Large intestine (tissue), 3 donors: ENCODE measurements around the gene PTP4A2. TPM values are rescaled to one million over a fixed set of nuclear protein-coding genes. Genes with fewer than 3 reads are reported as not detected.
"Not testable (repeated sequence)": the region's sequence is repeated elsewhere in the genome, so short reads cannot be mapped to it uniquely, and the experiment has no call there.

Source experiments
- DNase-seq, 2 donors: peaks; one replicate each; pipeline versions ENCODE4 v3.0.0 to v3.0.0-alpha.2; 2013
- H3K27ac ChIP-seq: one replicate; pipeline ENCODE4 v1.5.1; 2013; ENCODE audit warnings: low read length
- H3K27me3 ChIP-seq: 2 replicates; pipeline ENCODE4 v1.6.1; 2013; ENCODE audit warnings: low read length; ENCODE audit not compliant: control insufficient read depth, insufficient read depth
- H3K36me3 ChIP-seq: 2 replicates; pipeline ENCODE4 v1.6.1; 2013; ENCODE audit warnings: low read length; ENCODE audit not compliant: control insufficient read depth, insufficient read depth
- H3K4me1 ChIP-seq: one replicate; pipeline ENCODE4 v1.6.1; 2013; ENCODE audit warnings: low read length; ENCODE audit not compliant: control insufficient read depth, insufficient read depth
- H3K4me3 ChIP-seq: one replicate; pipeline ENCODE4 v1.5.1; 2013; ENCODE audit warnings: low read length
- H3K9me3 ChIP-seq: one replicate; pipeline ENCODE4 v1.6.1; 2013; ENCODE audit warnings: mild to moderate bottlenecking, low read depth, low read length, moderate library complexity; ENCODE audit not compliant: control insufficient read depth
- WGBS: methylation state at CpG from one replicate; pipeline ENCODE4 v1.1.5; 2013; ENCODE audit warnings: low lambda C conversion rate; ENCODE audit not compliant: insufficient coverage; 5-methylcytosine and 5-hydroxymethylcytosine counted together
- polyA plus RNA-seq: library from polyadenylated mRNA; unstranded; fragments of 120-200 nt; gene quantifications from one replicate; pipeline ENCODE4 v1.2.1, GENCODE V29; 2013

The PTP4A2 gene
- polyA plus RNA-seq, 1 donor, result 188 TPM

DNA sequence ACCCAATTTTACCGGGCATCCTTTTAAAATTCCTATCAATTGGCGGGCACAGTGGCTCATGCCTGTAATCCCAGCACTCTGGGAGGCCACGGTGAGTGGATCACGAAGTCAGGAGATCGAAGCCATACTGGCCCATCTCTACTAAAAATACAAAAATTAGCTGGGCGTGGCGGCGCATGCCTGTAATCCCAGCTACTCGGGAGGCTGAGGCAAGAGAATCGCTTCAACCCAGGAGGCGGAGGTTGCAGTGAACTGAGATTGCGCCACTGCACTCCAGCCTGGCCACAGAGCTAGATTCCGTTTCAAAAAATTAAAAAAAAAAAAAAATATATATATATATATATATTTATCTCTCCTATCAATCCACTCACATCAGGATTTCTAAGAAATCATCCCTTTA is 12.3 kb downstream of the PTP4A2 start:
- H3K27ac ChIP-seq, H3K27me3 ChIP-seq, H3K9me3 ChIP-seq, H3K4me3 ChIP-seq, DNase-seq, H3K36me3 ChIP-seq: not testable (repeated sequence)
- H3K4me1 ChIP-seq, result peaks cover 29% of the 10 kb centered on the region
- 80% methylated on average over 1 of the region's 13 CpGs for WGBS

DNA sequence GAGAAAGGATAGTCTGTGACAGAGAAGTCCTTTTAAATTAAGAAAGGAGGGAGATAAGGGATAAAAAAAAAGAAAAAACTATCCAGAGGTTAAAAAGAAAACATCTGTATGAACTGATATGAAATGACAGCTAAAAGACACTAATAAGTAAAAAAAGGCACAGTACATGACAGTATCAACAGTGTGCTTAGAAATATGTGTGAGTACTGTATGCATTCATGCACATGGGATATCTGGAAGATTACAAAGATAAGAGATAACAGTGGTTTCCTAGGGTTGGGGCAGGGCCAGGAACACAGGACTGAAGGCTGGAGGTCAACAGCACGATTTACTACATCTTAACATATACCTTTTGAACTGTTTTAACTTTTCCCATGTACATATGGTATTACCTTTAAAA is 13.3 kb downstream of the PTP4A2 start:
- H3K4me3 ChIP-seq, result no peak overlapping the region
- DNase-seq, result peak in 1 of 2 donors; percentile 23
- no peaks in the 10 kb centered on the region for H3K9me3 ChIP-seq
- H3K36me3 ChIP-seq, result no peaks in the 10 kb centered on the region
- WGBS, result no CpG with 5 or more reads among the region's 1 CpG
- H3K27ac ChIP-seq, result peak overlapping the region; percentile 20
- H3K4me1 ChIP-seq, result peaks cover 31% of the 10 kb centered on the region
- no peaks in the 10 kb centered on the region for H3K27me3 ChIP-seq

DNA sequence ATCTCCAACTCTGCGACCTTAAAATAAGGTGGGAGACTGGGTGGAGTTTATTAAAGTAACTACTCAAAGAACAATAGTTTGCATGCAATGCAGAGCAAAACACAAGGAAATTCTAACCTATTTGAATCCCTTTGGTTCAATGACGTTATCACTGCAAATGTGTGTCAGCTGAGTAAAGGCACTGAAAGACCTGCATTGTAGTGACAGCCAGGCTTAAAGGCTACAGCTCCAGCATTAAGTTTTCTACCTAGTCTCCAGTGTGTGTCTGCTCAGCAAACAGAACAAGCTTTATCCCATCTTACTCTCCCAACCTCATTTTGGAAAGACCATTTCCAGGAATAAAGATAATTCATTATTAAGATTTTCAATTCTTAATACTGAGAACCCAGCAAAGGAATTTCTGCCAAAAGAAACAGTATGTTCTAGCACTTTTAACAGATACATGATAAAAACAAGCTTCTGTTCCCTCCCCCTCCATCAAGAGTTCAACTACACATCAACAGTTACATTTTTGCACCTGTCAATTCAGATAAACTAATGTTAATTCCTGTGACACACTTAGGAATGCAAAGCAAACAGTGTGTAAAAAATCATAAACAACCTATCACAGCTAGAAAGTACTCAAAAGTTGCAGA is 14.2 kb downstream of the PTP4A2 start:
- Histone ChIP-seq H3K4me1 (peaks cover 31% of the 10 kb centered on the region), H3K27ac (no peak overlapping the region), H3K27me3 (no peaks in the 10 kb centered on the region), H3K4me3 (no peak overlapping the region), H3K36me3 (peaks cover 3% of the 10 kb centered on the region), H3K9me3 (no peaks in the 10 kb centered on the region)
- DNase-seq, result no peak
- WGBS, result 80% methylated on average over 1 of the region's 2 CpGs

DNA sequence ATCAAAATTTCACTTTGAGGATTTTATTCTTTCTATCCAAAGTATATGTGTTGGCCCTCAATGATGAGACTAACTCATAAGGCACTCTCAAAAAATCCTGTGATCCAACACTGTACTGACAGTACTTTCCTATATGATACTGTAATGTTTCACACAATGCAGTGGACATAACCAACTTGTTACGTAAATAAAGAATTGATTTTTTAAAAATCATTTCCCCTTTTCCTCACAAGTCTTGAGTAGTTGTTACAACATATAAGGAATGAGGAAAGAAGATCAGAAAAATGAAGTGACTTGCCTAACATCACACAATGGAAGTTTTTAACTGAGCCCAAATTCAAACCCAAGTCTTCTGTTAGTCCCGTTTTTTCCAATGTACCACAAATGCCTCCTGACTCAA is 17.2 kb downstream of the PTP4A2 start:
- peaks cover 21% of the 10 kb centered on the region for H3K36me3 ChIP-seq
- no peak overlapping the region for H3K4me3 ChIP-seq
- WGBS, result 90% methylated on average over 2 of the region's 2 CpGs
- no peak for DNase-seq
- H3K9me3 ChIP-seq, result no peaks in the 10 kb centered on the region
- no peaks in the 10 kb centered on the region for H3K27me3 ChIP-seq
- H3K4me1 ChIP-seq, result peaks cover 25% of the 10 kb centered on the region
- H3K27ac ChIP-seq, result peak overlapping the region; percentile 24

DNA sequence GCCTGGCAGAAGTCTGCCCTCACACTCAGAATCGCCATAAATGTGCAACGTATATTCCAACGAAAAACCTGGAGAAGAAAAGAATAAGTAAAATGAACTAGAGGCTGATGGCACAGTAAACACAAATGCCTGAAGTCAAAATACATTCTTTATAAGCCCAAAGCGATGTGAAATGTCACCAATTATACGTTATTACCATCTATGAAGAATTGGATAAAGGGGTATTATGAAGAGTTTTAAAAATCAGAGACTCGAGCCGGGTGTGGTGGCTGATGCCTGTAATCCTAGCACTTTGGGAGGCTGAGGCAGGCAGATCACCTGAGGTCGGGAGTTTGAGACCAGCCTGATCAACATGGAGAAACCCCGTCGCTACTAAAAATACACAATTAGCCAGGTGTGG is 18.6 kb downstream of the PTP4A2 start:
- Histone ChIP-seq H3K4me3 (no peak overlapping the region), H3K27ac (no peak overlapping the region), H3K9me3 (no peaks in the 10 kb centered on the region), H3K36me3 (peaks cover 27% of the 10 kb centered on the region), H3K27me3 (no peaks in the 10 kb centered on the region), H3K4me1 (peaks cover 21% of the 10 kb centered on the region)
- DNase-seq, result no peak
- 100% methylated on average over 3 of the region's 10 CpGs for WGBS

DNA sequence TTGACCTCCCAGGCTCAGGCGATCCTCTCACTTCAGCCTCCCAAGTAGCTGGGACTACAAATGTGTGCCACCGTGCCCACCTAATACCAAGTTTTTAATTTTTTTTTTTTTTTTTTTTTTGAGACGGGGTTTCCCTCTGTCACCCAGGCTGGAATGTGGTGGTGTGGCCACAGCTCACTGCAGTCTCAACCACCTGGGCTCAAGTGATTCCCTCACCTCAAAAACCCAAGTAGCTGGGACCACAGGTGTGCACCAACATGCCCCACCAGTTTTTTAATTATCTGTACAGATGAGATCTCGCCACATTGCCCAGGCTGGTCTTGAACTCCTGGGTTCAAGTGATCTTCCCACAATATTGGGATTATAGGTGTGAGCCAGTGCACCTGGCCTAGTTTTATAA is 22.7 kb downstream of the PTP4A2 start:
- H3K27ac ChIP-seq, result no peak overlapping the region
- no peak for DNase-seq
- H3K27me3 ChIP-seq, result no peaks in the 10 kb centered on the region
- no peak overlapping the region for H3K4me3 ChIP-seq
- peaks cover 45% of the 10 kb centered on the region for H3K36me3 ChIP-seq
- no CpG with 5 or more reads among the region's 4 CpGs for WGBS
- H3K9me3 ChIP-seq, result no peaks in the 10 kb centered on the region
- no peaks in the 10 kb centered on the region for H3K4me1 ChIP-seq

DNA sequence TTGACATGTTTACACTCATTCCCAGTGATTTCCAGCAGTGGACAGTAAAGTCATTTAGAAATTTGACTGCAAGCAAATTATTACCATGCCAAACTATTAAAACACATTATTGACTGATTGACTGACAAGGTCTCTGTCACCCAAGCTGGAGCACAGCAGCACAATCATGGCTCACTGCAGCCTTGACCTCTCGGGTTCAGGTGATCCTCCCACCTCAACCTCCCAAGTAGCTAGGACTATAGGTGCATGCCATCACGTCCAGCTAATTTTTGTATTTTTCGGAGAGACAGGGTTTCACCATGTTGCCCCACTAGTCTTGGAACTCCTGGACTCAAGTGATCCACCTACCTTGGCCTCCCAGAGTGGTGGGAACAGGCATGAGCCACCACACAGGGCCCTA is 24.2 kb downstream of the PTP4A2 start:
- no CpG with 5 or more reads among the region's 3 CpGs for WGBS
- Histone ChIP-seq H3K4me3 (no peak overlapping the region), H3K27ac (no peak overlapping the region), H3K36me3 (peaks cover 54% of the 10 kb centered on the region), H3K4me1 (no peaks in the 10 kb centered on the region), H3K9me3 (no peaks in the 10 kb centered on the region), H3K27me3 (no peaks in the 10 kb centered on the region)
- DNase-seq, result no peak

DNA sequence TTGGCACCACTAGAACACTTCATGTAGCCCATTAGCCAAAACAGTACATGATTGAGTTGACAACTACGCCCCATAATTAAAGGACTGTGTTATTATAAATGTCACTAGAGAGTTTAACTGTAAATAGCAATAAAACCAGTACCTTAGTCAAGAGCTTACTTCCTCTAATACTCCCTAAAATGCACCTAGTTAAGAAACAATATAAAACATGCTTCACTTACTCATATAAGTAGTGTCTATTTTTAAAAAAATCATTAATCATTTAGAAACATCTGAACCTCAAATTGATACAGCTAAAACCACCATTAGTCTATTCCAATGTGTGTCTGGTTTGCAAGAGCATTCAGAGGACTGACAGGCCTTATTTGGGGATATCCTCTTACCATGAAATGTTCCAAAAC is 25.3 kb downstream of the PTP4A2 start:
- H3K4me1 ChIP-seq, result no peaks in the 10 kb centered on the region
- no peaks in the 10 kb centered on the region for H3K9me3 ChIP-seq
- no peaks in the 10 kb centered on the region for H3K27me3 ChIP-seq
- H3K27ac ChIP-seq, result no peak overlapping the region
- WGBS, result no CpG with 5 or more reads among the region's 1 CpG
- no peak overlapping the region for H3K4me3 ChIP-seq
- DNase-seq, result no peak
- H3K36me3 ChIP-seq, result peaks cover 52% of the 10 kb centered on the region

DNA sequence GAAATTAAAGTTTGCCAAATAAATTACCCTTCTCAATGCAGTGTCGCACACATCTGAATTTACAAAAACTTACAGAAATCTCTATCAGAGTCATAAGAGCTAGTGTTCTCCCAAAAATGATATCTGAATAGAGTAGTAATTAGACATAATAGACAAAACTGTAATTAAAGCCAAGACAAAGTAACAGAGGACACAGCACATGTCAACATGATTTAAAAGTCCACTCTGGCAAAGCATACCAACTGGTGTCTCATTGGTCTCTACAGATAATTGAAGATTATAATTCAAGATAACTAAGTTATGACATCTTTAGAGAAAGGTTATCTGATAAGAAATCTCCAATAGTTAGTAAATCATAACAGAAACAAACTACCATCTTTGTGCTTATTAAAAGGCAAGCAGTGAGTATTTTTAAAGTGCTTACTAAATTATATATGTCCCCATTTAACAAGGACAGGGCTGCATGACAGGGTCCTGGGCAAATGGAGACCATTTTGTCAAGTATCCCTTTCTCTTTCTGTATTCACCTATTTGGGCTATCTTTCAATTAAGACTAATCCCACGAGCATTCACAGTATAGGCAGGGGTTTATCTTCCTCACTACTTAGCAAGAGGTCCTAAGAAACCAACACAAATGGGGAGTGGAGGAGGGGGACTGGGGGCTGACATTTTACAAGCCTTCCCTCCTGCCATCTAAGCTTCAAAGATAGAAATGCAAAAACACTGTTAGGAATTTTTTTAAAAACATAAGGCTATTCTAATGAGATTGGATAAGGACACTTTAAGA is 26.0 kb downstream of the PTP4A2 start:
- Histone ChIP-seq H3K27ac (no peak overlapping the region), H3K4me3 (no peak overlapping the region), H3K4me1 (no peaks in the 10 kb centered on the region), H3K36me3 (peaks cover 55% of the 10 kb centered on the region), H3K9me3 (no peaks in the 10 kb centered on the region), H3K27me3 (no peaks in the 10 kb centered on the region)
- no peak for DNase-seq
- no CpG with 5 or more reads among the region's 2 CpGs for WGBS

DNA sequence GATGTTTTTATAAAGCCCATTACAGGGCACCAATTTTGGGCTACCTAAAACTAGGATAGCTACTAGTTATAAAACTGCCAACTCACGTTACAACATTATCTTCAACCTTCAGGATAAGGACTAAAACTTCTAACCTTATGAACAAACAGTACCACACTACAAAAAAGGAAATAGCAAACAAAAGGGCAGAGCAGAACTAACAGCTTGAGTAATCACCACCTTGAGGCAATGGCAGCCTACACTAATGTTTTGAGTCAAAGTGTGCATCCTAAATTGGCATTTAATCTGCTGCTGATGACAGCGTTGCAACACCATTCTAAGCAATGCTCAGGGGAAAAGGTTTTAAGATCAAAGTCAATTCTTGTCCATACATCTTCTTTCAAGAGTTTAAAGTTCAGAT is 27.2 kb downstream of the PTP4A2 start:
- Histone ChIP-seq H3K4me1 (no peaks in the 10 kb centered on the region), H3K27me3 (no peaks in the 10 kb centered on the region), H3K4me3 (no peak overlapping the region), H3K9me3 (no peaks in the 10 kb centered on the region), H3K36me3 (peaks cover 59% of the 10 kb centered on the region), H3K27ac (no peak overlapping the region)
- DNase-seq, result peak; percentile 12 to 23
- no CpG with 5 or more reads among the region's 2 CpGs for WGBS

DNA sequence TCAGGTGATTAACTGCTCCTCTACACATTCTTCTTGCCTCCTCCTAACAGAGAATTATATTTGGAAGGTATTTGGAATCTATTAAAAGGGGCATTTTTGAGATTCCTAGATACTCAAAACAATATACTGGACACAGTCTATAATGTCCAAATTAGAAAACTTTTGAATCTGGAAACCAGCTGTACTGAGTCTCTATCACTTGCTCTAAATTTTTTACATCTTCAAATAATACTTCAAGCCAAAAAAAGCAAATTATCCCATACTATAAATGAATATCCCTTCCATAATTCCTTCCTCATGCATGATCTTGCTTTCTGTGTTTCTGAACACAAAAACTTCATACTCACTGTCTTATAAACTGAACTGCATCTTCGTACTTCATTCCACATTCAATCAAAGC is 28.5 kb downstream of the PTP4A2 start:
- no CpG with 5 or more reads among the region's 1 CpG for WGBS
- Histone ChIP-seq H3K27ac (no peak overlapping the region), H3K4me1 (no peaks in the 10 kb centered on the region), H3K36me3 (peaks cover 63% of the 10 kb centered on the region), H3K4me3 (no peak overlapping the region), H3K9me3 (no peaks in the 10 kb centered on the region), H3K27me3 (no peaks in the 10 kb centered on the region)
- no peak for DNase-seq
